Neural progenitor cell (in vitro differentiated cells): ENCODE data around the gene NUP58.

ENCODE experiments used
- EZH2 ChIP-seq: fragments of 200-600 bp; sonication (generic); IDR thresholded peaks from 2 replicates; pipeline ENCODE4 v1.6.1; 2017; ENCODE audit warnings: antibody characterized with exemption, mild to moderate bottlenecking, moderate library complexity
- EZH2phosphoT487 ChIP-seq: fragments of 200-600 bp; sonication (generic); IDR thresholded peaks from 2 replicates; pipeline ENCODE4 v1.6.1; 2017; ENCODE audit warnings: antibody characterized with exemption
- TF ChIP-seq, protein P1 (sequence below): fragments of 200-600 bp; sonication (generic); IDR thresholded peaks from 2 replicates; pipeline ENCODE4 v1.5.1; 2017; ENCODE audit warnings: antibody characterized with exemption, mild to moderate bottlenecking

DNA sequence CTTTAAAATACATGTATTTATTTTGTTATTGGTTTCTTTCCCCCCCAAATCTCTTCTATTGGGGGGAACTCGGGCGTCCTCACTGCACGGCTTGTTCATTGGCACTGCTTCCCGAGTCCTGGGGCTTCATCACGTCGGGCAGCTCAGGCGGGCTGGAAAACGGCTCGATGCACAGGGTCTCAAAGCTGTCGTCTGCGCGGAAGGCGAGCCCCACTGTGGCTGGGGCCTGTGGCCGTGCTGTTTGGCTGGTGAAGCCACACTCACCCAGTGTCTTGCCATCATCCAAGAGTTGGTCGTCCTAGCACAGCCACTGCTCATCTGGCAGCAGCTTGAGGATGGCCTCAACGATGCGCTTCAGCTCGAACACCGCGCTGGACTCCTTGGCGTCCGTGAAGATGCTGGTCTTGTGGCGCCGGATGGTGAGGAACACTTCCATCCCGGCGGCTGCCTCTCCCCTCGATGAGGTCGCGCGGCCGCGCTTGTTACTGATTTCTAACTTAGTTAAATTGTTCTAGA, 64.4 kb downstream of the NUP58 start:
- TF ChIP-seq, protein P1, sequence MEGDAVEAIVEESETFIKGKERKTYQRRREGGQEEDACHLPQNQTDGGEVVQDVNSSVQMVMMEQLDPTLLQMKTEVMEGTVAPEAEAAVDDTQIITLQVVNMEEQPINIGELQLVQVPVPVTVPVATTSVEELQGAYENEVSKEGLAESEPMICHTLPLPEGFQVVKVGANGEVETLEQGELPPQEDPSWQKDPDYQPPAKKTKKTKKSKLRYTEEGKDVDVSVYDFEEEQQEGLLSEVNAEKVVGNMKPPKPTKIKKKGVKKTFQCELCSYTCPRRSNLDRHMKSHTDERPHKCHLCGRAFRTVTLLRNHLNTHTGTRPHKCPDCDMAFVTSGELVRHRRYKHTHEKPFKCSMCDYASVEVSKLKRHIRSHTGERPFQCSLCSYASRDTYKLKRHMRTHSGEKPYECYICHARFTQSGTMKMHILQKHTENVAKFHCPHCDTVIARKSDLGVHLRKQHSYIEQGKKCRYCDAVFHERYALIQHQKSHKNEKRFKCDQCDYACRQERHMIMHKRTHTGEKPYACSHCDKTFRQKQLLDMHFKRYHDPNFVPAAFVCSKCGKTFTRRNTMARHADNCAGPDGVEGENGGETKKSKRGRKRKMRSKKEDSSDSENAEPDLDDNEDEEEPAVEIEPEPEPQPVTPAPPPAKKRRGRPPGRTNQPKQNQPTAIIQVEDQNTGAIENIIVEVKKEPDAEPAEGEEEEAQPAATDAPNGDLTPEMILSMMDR: no peak
- TF ChIP-seq EZH2phosphoT487 (no peak), EZH2 (no peak)
